ENCODE measurements around the gene LCE6A.

The LCE6A gene

GRCh38 chr1:152811671-152812070 is 31.0 kb upstream of the LCE6A start, which contains the start of gene LCE1B:
TSS of gene LCE1B (plus strand) at chr1:152811971. CDS start at chr1:152812447, 476 bp downstream.
- no peak within 1 kb of the TSS for H3K56ac ChIP-seq (ENCODE audit: low read length)
- no peak within 1 kb of the TSS for H2BK5ac ChIP-seq (ENCODE audit: low read length)
- no peaks in the 10 kb centered on the region for H3K4me1 ChIP-seq (ENCODE audit: control insufficient read depth, low read depth, low read length)
- H4K5ac ChIP-seq (ENCODE audit: low read length) = no peak within 1 kb of the TSS
- H2BK15ac ChIP-seq (replicated peaks; ENCODE audit: low read depth) = no peak within 1 kb of the TSS
- no peak within 1 kb of the TSS for H2AK5ac ChIP-seq (ENCODE audit: low read length)
- no peak within 1 kb of the TSS for H3K4me3 ChIP-seq (ENCODE audit: low read length)
- H3K23ac ChIP-seq (ENCODE audit: low read length) = no peak within 1 kb of the TSS
- H3K18ac ChIP-seq (ENCODE audit: low read length) = no peak within 1 kb of the TSS
- no peaks in the 10 kb centered on the region for H3K36me3 ChIP-seq (ENCODE audit: control insufficient read depth, insufficient read depth, low read length)
- H3K27ac ChIP-seq (ENCODE audit: low read depth, low read length) = no peak within 1 kb of the TSS
- no peak within 1 kb of the TSS for H4K8ac ChIP-seq (ENCODE audit: low read depth, low read length)
- no peak within 1 kb of the TSS for H3K4ac ChIP-seq (ENCODE audit: low read depth, low read length)
- H2BK120ac ChIP-seq (ENCODE audit: low read depth, low read length) = no peak within 1 kb of the TSS
- H3K79me2 ChIP-seq (ENCODE audit: control insufficient read depth, insufficient read depth, low read length) = no peaks in the 10 kb centered on the region
- H3K79me1 ChIP-seq (ENCODE audit: low read length) = no peaks in the 10 kb centered on the region
- H3K27me3 ChIP-seq (ENCODE audit: insufficient read depth, low read length, poor library complexity) = no peaks in the 10 kb centered on the region
- no peak within 1 kb of the TSS for H3K4me2 ChIP-seq (ENCODE audit: low read length)
- no CpG with 5 or more reads among the region's 2 CpGs for WGBS (ENCODE audit: extremely low coverage, insufficient coverage, low lambda C conversion rate)
- H3K9ac ChIP-seq (ENCODE audit: low read length) = no peak within 1 kb of the TSS
- DNase-seq = no peak

- Histone ChIP-seq H2BK120ac (ENCODE audit: low read depth, low read length) (no peak overlapping the region), H3K79me2 (ENCODE audit: control insufficient read depth, insufficient read depth, low read length) (no peaks in the 10 kb centered on the region), H3K9ac (ENCODE audit: low read length) (no peak overlapping the region), H3K4me2 (ENCODE audit: low read length) (no peak overlapping the region), H3K79me1 (ENCODE audit: low read length) (no peaks in the 10 kb centered on the region), H3K56ac (ENCODE audit: low read length) (no peak overlapping the region), H2BK15ac (replicated peaks; ENCODE audit: low read depth) (no peak overlapping the region), H3K18ac (ENCODE audit: low read length) (no peak overlapping the region), H3K4me3 (ENCODE audit: low read length) (no peak overlapping the region), H3K36me3 (ENCODE audit: control insufficient read depth, insufficient read depth, low read length) (no peaks in the 10 kb centered on the region), H3K4me1 (ENCODE audit: control insufficient read depth, low read depth, low read length) (no peaks in the 10 kb centered on the region), H2AK5ac (ENCODE audit: low read length) (no peak overlapping the region), H2BK5ac (ENCODE audit: low read length) (no peak overlapping the region), H4K5ac (ENCODE audit: low read length) (no peak overlapping the region), H4K8ac (ENCODE audit: low read depth, low read length) (no peak overlapping the region), H3K27ac (ENCODE audit: low read depth, low read length) (no peak overlapping the region), H3K27me3 (ENCODE audit: insufficient read depth, low read length, poor library complexity) (no peaks in the 10 kb centered on the region), H3K4ac (ENCODE audit: low read depth, low read length) (no peak overlapping the region), H3K23ac (ENCODE audit: low read length) (no peak overlapping the region)
- WGBS (ENCODE audit: extremely low coverage, insufficient coverage, low lambda C conversion rate) = no CpG with 5 or more reads among the region's 6 CpGs
- no peak for DNase-seq
Measured at GRCh38 chr1:152817309-152817708, 25.3 kb upstream of the LCE6A start.

- Histone ChIP-seq H3K79me2 (ENCODE audit: control insufficient read depth, insufficient read depth, low read length) (no peaks in the 10 kb centered on the region), H3K9ac (ENCODE audit: low read length) (no peak overlapping the region), H3K23ac (ENCODE audit: low read length) (no peak overlapping the region), H3K79me1 (ENCODE audit: low read length) (no peaks in the 10 kb centered on the region), H2BK15ac (replicated peaks; ENCODE audit: low read depth) (no peak overlapping the region), H4K8ac (ENCODE audit: low read depth, low read length) (no peak overlapping the region), H3K56ac (ENCODE audit: low read length) (no peak overlapping the region), H3K36me3 (ENCODE audit: control insufficient read depth, insufficient read depth, low read length) (no peaks in the 10 kb centered on the region), H3K4me3 (ENCODE audit: low read length) (no peak overlapping the region), H3K27me3 (ENCODE audit: insufficient read depth, low read length, poor library complexity) (no peaks in the 10 kb centered on the region), H3K18ac (ENCODE audit: low read length) (no peak overlapping the region), H2BK120ac (ENCODE audit: low read depth, low read length) (no peak overlapping the region), H3K27ac (ENCODE audit: low read depth, low read length) (no peak overlapping the region), H3K4ac (ENCODE audit: low read depth, low read length) (no peak overlapping the region), H3K4me1 (ENCODE audit: control insufficient read depth, low read depth, low read length) (no peaks in the 10 kb centered on the region), H2AK5ac (ENCODE audit: low read length) (no peak overlapping the region), H3K4me2 (ENCODE audit: low read length) (no peak overlapping the region), H2BK5ac (ENCODE audit: low read length) (no peak overlapping the region), H4K5ac (ENCODE audit: low read length) (no peak overlapping the region)
- no CpG with 5 or more reads among the region's 5 CpGs for WGBS (ENCODE audit: extremely low coverage, insufficient coverage, low lambda C conversion rate)
- DNase-seq = no peak
Measured at GRCh38 chr1:152823294-152823693, 19.4 kb upstream of the LCE6A start.

GRCh38 chr1:152824964-152825363 is 17.7 kb upstream of the LCE6A start:
- Histone ChIP-seq H3K4me2 (ENCODE audit: low read length) (no peak overlapping the region), H2BK15ac (replicated peaks; ENCODE audit: low read depth) (no peak overlapping the region), H3K4me3 (ENCODE audit: low read length) (no peak overlapping the region), H3K27ac (ENCODE audit: low read depth, low read length) (no peak overlapping the region), H3K79me2 (ENCODE audit: control insufficient read depth, insufficient read depth, low read length) (no peaks in the 10 kb centered on the region), H2AK5ac (ENCODE audit: low read length) (no peak overlapping the region), H3K56ac (ENCODE audit: low read length) (no peak overlapping the region), H3K18ac (ENCODE audit: low read length) (no peak overlapping the region), H3K9ac (ENCODE audit: low read length) (no peak overlapping the region), H2BK120ac (ENCODE audit: low read depth, low read length) (no peak overlapping the region), H3K4ac (ENCODE audit: low read depth, low read length) (no peak overlapping the region), H3K79me1 (ENCODE audit: low read length) (no peaks in the 10 kb centered on the region), H3K23ac (ENCODE audit: low read length) (no peak overlapping the region), H4K8ac (ENCODE audit: low read depth, low read length) (no peak overlapping the region), H4K5ac (ENCODE audit: low read length) (no peak overlapping the region), H3K27me3 (ENCODE audit: insufficient read depth, low read length, poor library complexity) (no peaks in the 10 kb centered on the region), H2BK5ac (ENCODE audit: low read length) (no peak overlapping the region), H3K4me1 (ENCODE audit: control insufficient read depth, low read depth, low read length) (no peaks in the 10 kb centered on the region), H3K36me3 (ENCODE audit: control insufficient read depth, insufficient read depth, low read length) (no peaks in the 10 kb centered on the region)
- no peak for DNase-seq

GRCh38 chr1:152827173-152827572 is 15.5 kb upstream of the LCE6A start, which contains the start of gene LCE1A:
TSS of gene LCE1A (plus strand) at chr1:152827473. CDS start at chr1:152827473, 0 bp downstream.
- H3K56ac ChIP-seq (ENCODE audit: low read length) = no peak within 1 kb of the TSS
- no CpG with 5 or more reads among the region's 2 CpGs for WGBS (ENCODE audit: extremely low coverage, insufficient coverage, low lambda C conversion rate)

GRCh38 chr1:152836870-152837269 is 5.8 kb upstream of the LCE6A start:
- no peaks in the 10 kb centered on the region for H3K79me1 ChIP-seq (ENCODE audit: low read length)

More at GRCh38 chr1:152827173-152827572, 15.5 kb upstream of the LCE6A start, which contains the start of gene LCE1A:
- Histone ChIP-seq H3K4me3 (ENCODE audit: low read length) (no peak within 1 kb of the TSS), H3K4me1 (ENCODE audit: control insufficient read depth, low read depth, low read length) (no peaks in the 10 kb centered on the region), H3K4ac (ENCODE audit: low read depth, low read length) (no peak within 1 kb of the TSS), H3K27me3 (ENCODE audit: insufficient read depth, low read length, poor library complexity) (no peaks in the 10 kb centered on the region), H3K23ac (ENCODE audit: low read length) (no peak within 1 kb of the TSS), H3K9ac (ENCODE audit: low read length) (no peak within 1 kb of the TSS), H3K79me1 (ENCODE audit: low read length) (no peaks in the 10 kb centered on the region), H2BK15ac (replicated peaks; ENCODE audit: low read depth) (no peak within 1 kb of the TSS), H4K8ac (ENCODE audit: low read depth, low read length) (no peak within 1 kb of the TSS), H4K5ac (ENCODE audit: low read length) (no peak within 1 kb of the TSS), H3K18ac (ENCODE audit: low read length) (no peak within 1 kb of the TSS), H3K36me3 (ENCODE audit: control insufficient read depth, insufficient read depth, low read length) (no peaks in the 10 kb centered on the region), H2AK5ac (ENCODE audit: low read length) (no peak within 1 kb of the TSS), H2BK120ac (ENCODE audit: low read depth, low read length) (no peak within 1 kb of the TSS), H3K79me2 (ENCODE audit: control insufficient read depth, insufficient read depth, low read length) (no peaks in the 10 kb centered on the region), H2BK5ac (ENCODE audit: low read length) (no peak within 1 kb of the TSS), H3K4me2 (ENCODE audit: low read length) (no peak within 1 kb of the TSS), H3K27ac (ENCODE audit: low read depth, low read length) (no peak within 1 kb of the TSS)
- no peak for DNase-seq

More at GRCh38 chr1:152836870-152837269, 5.8 kb upstream of the LCE6A start:
- no peak overlapping the region for H3K9ac ChIP-seq (ENCODE audit: low read length)
- H2AK5ac ChIP-seq (ENCODE audit: low read length) = no peak overlapping the region
- H3K4me2 ChIP-seq (ENCODE audit: low read length) = no peak overlapping the region
- H3K4ac ChIP-seq (ENCODE audit: low read depth, low read length) = no peak overlapping the region
- H4K8ac ChIP-seq (ENCODE audit: low read depth, low read length) = no peak overlapping the region
- no peak overlapping the region for H2BK120ac ChIP-seq (ENCODE audit: low read depth, low read length)
- no peak overlapping the region for H2BK15ac ChIP-seq (replicated peaks; ENCODE audit: low read depth)
- no peak overlapping the region for H3K27ac ChIP-seq (ENCODE audit: low read depth, low read length)
- H3K79me2 ChIP-seq (ENCODE audit: control insufficient read depth, insufficient read depth, low read length) = no peaks in the 10 kb centered on the region
- DNase-seq = no peak
- no peak overlapping the region for H2BK5ac ChIP-seq (ENCODE audit: low read length)
- no peak overlapping the region for H3K4me3 ChIP-seq (ENCODE audit: low read length)
- H4K5ac ChIP-seq (ENCODE audit: low read length) = no peak overlapping the region
- H3K27me3 ChIP-seq (ENCODE audit: insufficient read depth, low read length, poor library complexity) = no peaks in the 10 kb centered on the region
- H3K18ac ChIP-seq (ENCODE audit: low read length) = no peak overlapping the region
- WGBS (ENCODE audit: extremely low coverage, insufficient coverage, low lambda C conversion rate) = no CpG with 5 or more reads among the region's 2 CpGs
- H3K56ac ChIP-seq (ENCODE audit: low read length) = no peak overlapping the region
- H3K4me1 ChIP-seq (ENCODE audit: control insufficient read depth, low read depth, low read length) = no peaks in the 10 kb centered on the region
- no peaks in the 10 kb centered on the region for H3K36me3 ChIP-seq (ENCODE audit: control insufficient read depth, insufficient read depth, low read length)
- H3K23ac ChIP-seq (ENCODE audit: low read length) = no peak overlapping the region

All from mesendoderm (in vitro differentiated cells).